Lung (tissue), 12 donors: ENCODE measurements around the gene TMEM134. TPM values are rescaled to one million over a fixed set of nuclear protein-coding genes. Genes with fewer than 3 reads are reported as not detected.

Source experiments
- ATAC-seq: fragments of 200-7000 bp; cut with Tn5 transposase; one replicate; pipeline ENCODE4 v1.9.1; 2020; ENCODE audit warnings: moderate number of reproducible peaks; ENCODE audit not compliant: insufficient read depth, low FRiP score
- DNase-seq, 3 donors: peaks; one replicate each; pipeline ENCODE4 v3.0.0-alpha.2; 2013 to 2017
- H3K27ac ChIP-seq, 2 donors: one replicate each; pipeline ENCODE4 v1.5.1; 2013; ENCODE audit warnings: mild to moderate bottlenecking in 2 of 2, moderate library complexity in 2 of 2, control low read depth in 1 of 2, inconsistent platforms in 1 of 2, low read depth in 1 of 2, low read length in 1 of 2
- H3K27me3 ChIP-seq, 3 donors: one replicate each; pipeline ENCODE4 v1.5.1; 2013; ENCODE audit warnings: low read length in 2 of 3; ENCODE audit not compliant: control insufficient read depth in 3 of 3, insufficient read depth in 3 of 3
- H3K36me3 ChIP-seq, 4 donors: one replicate each; pipeline ENCODE4 v1.5.1; 2013; ENCODE audit warnings: low read length in 4 of 4, mild to moderate bottlenecking in 1 of 4, moderate library complexity in 1 of 4; ENCODE audit not compliant: control insufficient read depth in 4 of 4, insufficient read depth in 4 of 4
- H3K4me1 ChIP-seq, 5 donors: one replicate each; pipeline ENCODE4 v1.5.1; 2013; ENCODE audit warnings: low read length in 5 of 5, mild to moderate bottlenecking in 2 of 5, moderate library complexity in 1 of 5; ENCODE audit not compliant: control insufficient read depth in 5 of 5, insufficient read depth in 5 of 5
- H3K4me3 ChIP-seq: one replicate; pipeline ENCODE4 v1.5.1; 2013; ENCODE audit warnings: mild to moderate bottlenecking, control low read depth, moderate library complexity
- H3K9ac ChIP-seq, 2 donors: one replicate each; pipeline ENCODE4 v1.5.1; 2013; ENCODE audit warnings: low read length in 2 of 2, control low read depth in 1 of 2; ENCODE audit not compliant: insufficient read depth in 1 of 2
- H3K9me3 ChIP-seq, 4 donors: one replicate each; pipeline ENCODE4 v1.5.1; 2013; ENCODE audit warnings: low read length in 3 of 4, mild to moderate bottlenecking in 1 of 4, moderate library complexity in 1 of 4; ENCODE audit not compliant: control insufficient read depth in 4 of 4, insufficient read depth in 3 of 4
- CTCF ChIP-seq: IDR thresholded peaks from 2 replicates; pipeline ENCODE4 v1.5.1; 2012; ENCODE audit warnings: mild to moderate bottlenecking; ENCODE audit errors: control extremely low read depth, extremely low read depth
- WGBS, 2 donors: extraction: QIAGEN DNeasy Blood & Tissue Kit; methylation state at CpG; one replicate each; pipeline ENCODE4 v1.1.7; 2013; 5-methylcytosine and 5-hydroxymethylcytosine counted together
- polyA plus RNA-seq, 2 donors: library from polyadenylated mRNA; stranded (reverse); fragments of 200-250 nt; gene quantifications; one replicate each; pipeline ENCODE4 v1.2.1, GENCODE V29; 2013
- total RNA-seq, 2 donors: library from RNA; depleted of rRNA in 1 of 2; stranded (reverse); fragments of >200 nt in 1 of 2; gene quantifications; one replicate each; pipeline ENCODE4 v1.2.1, GENCODE V29; 2014 to 2021
- donor health status: control.
- donor health status: control.
- donor health status: Bipolar disorder and iron deficiency.
- donor health status: healthy.
- donor health status: DM: yes; HTN: yes; CAD: no.

Gene TMEM134
- total and polyA plus RNA-seq, 4 donors, result 32.5 to 91.4 (median 83.1) TPM

DNA sequence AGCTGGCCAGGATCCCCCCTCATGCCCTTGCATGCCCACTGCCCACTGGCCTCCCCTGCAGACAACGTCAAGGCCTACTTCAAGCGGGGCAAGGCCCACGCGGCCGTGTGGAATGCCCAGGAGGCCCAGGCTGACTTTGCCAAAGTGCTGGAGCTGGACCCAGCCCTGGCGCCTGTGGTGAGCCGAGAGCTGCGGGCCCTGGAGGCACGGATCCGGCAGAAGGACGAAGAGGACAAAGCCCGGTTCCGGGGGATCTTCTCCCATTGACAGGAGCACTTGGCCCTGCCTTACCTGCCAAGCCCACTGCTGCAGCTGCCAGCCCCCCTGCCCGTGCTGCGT lies 21.6 kb upstream of the TMEM134 start:
- H3K9me3 ChIP-seq, result no peaks in the 10 kb centered on the region
- TF ChIP-seq CTCF, result no peak
- peaks cover 10 to 67% (median 22%) of the 10 kb centered on the region in 4 donors for H3K36me3 ChIP-seq
- DNase-seq (no peak), ATAC-seq (no peak)
- H3K4me1 ChIP-seq, result no peaks in the 10 kb centered on the region
- H3K4me3 ChIP-seq, result no peak overlapping the region
- no peak overlapping the region for H3K27ac ChIP-seq
- WGBS, 2 donors, result 88 to 94% methylated on average over 15 of the region's 15 CpGs
- no peaks in the 10 kb centered on the region for H3K27me3 ChIP-seq
- H3K9ac ChIP-seq, result no peak overlapping the region

DNA sequence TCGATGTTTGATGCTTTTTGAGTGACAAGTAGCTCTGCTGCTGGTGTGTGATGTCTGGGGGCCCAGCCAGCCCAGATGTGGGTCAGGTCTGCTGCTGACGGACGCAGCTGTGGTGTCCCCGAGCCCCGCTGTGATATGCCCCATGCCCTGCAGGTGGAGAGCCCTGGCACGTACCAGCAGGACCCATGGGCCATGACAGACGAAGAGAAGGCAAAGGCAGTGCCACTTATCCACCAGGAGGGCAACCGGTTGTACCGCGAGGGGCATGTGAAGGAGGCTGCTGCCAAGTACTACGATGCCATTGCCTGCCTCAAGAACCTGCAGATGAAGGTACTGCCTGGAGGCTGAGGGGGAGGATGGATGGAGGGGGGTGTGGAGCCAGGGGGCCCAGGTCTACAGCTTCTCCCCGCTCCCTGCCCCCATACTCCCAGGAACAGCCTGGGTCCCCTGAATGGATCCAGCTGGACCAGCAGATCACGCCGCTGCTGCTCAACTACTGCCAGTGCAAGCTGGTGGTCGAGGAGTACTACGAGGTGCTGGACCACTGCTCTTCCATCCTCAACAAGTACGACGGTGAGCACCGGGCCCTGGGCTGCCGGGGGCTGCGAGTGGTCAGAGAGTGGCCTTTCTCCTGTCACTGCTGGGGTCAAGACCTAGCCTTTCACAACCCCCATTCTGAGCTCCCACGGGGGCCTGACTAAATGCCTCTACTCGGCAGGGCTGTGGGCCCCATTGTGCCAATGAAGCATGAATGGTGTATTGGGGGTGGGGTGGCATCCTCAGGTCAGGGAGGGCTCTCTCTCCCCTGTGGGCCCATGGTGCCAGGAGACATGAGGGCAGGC lies 21.1 kb upstream of the TMEM134 start:
- no peak for TF ChIP-seq CTCF
- Histone ChIP-seq H3K4me3 (no peak overlapping the region), H3K9ac (no peak overlapping the region), H3K9me3 (no peaks in the 10 kb centered on the region), H3K36me3 (peaks cover 10 to 62% (median 20%) of the 10 kb centered on the region in 4 donors), H3K27me3 (no peaks in the 10 kb centered on the region), H3K27ac (no peak overlapping the region), H3K4me1 (no peaks in the 10 kb centered on the region)
- 91 to 97% methylated on average over 19 to 23 of the region's 23 CpGs for WGBS, 2 donors
- DNase-seq (no peak), ATAC-seq (no peak)

GRCh38 chr11:67489203-67489884 lies 20.3 kb upstream of the TMEM134 start:
- no peak overlapping the region for H3K4me3 ChIP-seq
- DNase-seq, result no peak

More at GRCh38 chr11:67489203-67489884, 20.3 kb upstream of the TMEM134 start:
- 88 to 90% methylated on average over 25 of the region's 25 CpGs for WGBS, 2 donors
- Histone ChIP-seq H3K27me3 (no peaks in the 10 kb centered on the region), H3K27ac (no peak overlapping the region), H3K4me1 (peaks cover 0 to 2% (median 0%) of the 10 kb centered on the region in 5 donors), H3K36me3 (peaks cover 16 to 59% (median 19%) of the 10 kb centered on the region in 4 donors), H3K9ac (no peak overlapping the region), H3K9me3 (no peaks in the 10 kb centered on the region)
- no peak for TF ChIP-seq CTCF
- ATAC-seq, result no peak
